ENCODE data around the gene ZNF106.

The ZNF106 gene

DNA sequence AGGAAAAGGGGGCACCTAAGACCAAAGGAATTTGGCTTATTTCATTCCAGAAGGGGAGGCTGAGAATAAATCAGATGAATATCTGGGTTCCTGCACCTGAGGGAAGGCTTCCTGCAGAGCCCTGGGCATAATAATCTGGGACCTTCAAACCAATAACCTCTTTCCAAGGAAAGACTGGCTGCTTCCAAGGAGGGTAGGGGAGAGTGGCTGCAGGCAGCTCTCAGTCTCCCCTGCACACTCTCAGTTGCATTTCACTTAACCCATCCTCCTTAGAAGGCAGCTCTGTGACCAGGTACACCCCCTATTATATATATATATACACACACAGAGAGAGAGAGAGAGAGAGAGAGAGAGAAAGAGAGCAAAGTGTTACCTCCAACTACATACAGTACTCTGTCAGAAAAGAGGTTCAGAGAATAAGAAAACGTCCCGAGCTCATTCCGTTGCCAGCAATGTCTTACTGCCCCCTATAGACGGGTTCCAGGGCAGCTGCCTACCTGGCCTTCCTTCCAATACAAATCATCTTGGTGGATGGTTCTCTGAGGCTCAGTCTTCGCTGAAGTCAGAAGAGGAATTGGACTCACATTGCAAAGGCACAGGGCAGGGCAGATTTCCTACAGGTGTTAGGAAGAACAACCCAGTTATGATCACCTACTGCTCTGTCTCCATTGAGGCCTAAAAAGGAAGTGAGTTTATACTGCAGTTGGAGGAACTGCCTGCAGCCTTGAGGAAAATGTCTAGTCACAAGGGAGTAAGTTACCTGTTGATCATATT lies 105.5 kb downstream of the ZNF106 start:
- peak; percentile 98 for ATAC-seq

DNA sequence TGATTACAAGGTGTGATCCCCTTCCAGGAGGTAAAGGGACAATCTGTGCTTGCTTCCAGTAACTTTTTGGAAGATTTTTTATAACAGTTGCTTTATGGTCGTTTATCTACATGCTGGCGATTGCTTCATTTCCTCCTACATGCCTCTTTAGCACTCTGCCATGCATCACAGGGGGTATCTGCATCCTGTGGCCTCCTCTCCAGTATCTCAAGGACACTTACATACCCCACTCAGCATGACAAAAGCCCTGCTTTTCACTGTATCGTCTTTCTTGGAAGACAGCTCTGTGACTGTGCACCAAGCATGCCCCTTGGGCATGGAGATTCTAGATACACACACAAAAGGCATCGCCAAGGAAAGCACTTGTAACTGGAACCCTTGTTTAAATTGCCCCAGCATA lies 106.3 kb downstream of the ZNF106 start:
- ATAC-seq = no peak
- TF ChIP-seq GLIS3 (CRISPR knock-in tag; IDR thresholded peaks at IDR 0.05) (no peak), ZC3H10 (CRISPR knock-in tag; IDR thresholded peaks at IDR 0.05) (no peak), ZFP3 (CRISPR knock-in tag; IDR thresholded peaks at IDR 0.05) (no peak), ZNF565 (CRISPR knock-in tag; conservative IDR thresholded peaks at IDR 0.05; ENCODE audit: low read depth) (no peak), ISL1 (CRISPR knock-in tag; IDR thresholded peaks at IDR 0.05) (no peak), CSDC2 (CRISPR knock-in tag; IDR thresholded peaks at IDR 0.05) (no peak), TOX (CRISPR knock-in tag; IDR thresholded peaks at IDR 0.05; ENCODE audit: borderline replicate concordance) (no peak), BACH2 (CRISPR knock-in tag; IDR thresholded peaks at IDR 0.05; ENCODE audit: borderline replicate concordance) (no peak), ARNTL (CRISPR knock-in tag; IDR thresholded peaks at IDR 0.05; ENCODE audit: borderline replicate concordance, low read depth) (no peak), SNAI2 (CRISPR knock-in tag; IDR thresholded peaks at IDR 0.05) (no peak), PPARA (CRISPR knock-in tag; IDR thresholded peaks at IDR 0.05; ENCODE audit: borderline replicate concordance) (no peak), ZFP30 (CRISPR knock-in tag; IDR thresholded peaks at IDR 0.05) (no peak), ESRRG (CRISPR knock-in tag; IDR thresholded peaks at IDR 0.05) (no peak)
- TF ChIP-seq, protein P1, sequence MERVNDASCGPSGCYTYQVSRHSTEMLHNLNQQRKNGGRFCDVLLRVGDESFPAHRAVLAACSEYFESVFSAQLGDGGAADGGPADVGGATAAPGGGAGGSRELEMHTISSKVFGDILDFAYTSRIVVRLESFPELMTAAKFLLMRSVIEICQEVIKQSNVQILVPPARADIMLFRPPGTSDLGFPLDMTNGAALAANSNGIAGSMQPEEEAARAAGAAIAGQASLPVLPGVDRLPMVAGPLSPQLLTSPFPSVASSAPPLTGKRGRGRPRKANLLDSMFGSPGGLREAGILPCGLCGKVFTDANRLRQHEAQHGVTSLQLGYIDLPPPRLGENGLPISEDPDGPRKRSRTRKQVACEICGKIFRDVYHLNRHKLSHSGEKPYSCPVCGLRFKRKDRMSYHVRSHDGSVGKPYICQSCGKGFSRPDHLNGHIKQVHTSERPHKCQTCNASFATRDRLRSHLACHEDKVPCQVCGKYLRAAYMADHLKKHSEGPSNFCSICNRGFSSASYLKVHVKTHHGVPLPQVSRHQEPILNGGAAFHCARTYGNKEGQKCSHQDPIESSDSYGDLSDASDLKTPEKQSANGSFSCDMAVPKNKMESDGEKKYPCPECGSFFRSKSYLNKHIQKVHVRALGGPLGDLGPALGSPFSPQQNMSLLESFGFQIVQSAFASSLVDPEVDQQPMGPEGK (CRISPR knock-in tag; IDR thresholded peaks at IDR 0.05; ENCODE audit: borderline replicate concordance) = no peak
- TF ChIP-seq, protein P2, sequence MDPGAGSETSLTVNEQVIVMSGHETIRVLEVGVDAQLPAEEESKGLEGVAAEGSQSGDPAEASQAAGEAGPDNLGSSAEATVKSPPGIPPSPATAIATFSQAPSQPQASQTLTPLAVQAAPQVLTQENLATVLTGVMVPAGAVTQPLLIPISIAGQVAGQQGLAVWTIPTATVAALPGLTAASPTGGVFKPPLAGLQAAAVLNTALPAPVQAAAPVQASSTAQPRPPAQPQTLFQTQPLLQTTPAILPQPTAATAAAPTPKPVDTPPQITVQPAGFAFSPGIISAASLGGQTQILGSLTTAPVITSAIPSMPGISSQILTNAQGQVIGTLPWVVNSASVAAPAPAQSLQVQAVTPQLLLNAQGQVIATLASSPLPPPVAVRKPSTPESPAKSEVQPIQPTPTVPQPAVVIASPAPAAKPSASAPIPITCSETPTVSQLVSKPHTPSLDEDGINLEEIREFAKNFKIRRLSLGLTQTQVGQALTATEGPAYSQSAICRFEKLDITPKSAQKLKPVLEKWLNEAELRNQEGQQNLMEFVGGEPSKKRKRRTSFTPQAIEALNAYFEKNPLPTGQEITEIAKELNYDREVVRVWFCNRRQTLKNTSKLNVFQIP (CRISPR knock-in tag; IDR thresholded peaks at IDR 0.05; ENCODE audit: borderline replicate concordance, low read depth) = no peak
- TF ChIP-seq, protein P3, sequence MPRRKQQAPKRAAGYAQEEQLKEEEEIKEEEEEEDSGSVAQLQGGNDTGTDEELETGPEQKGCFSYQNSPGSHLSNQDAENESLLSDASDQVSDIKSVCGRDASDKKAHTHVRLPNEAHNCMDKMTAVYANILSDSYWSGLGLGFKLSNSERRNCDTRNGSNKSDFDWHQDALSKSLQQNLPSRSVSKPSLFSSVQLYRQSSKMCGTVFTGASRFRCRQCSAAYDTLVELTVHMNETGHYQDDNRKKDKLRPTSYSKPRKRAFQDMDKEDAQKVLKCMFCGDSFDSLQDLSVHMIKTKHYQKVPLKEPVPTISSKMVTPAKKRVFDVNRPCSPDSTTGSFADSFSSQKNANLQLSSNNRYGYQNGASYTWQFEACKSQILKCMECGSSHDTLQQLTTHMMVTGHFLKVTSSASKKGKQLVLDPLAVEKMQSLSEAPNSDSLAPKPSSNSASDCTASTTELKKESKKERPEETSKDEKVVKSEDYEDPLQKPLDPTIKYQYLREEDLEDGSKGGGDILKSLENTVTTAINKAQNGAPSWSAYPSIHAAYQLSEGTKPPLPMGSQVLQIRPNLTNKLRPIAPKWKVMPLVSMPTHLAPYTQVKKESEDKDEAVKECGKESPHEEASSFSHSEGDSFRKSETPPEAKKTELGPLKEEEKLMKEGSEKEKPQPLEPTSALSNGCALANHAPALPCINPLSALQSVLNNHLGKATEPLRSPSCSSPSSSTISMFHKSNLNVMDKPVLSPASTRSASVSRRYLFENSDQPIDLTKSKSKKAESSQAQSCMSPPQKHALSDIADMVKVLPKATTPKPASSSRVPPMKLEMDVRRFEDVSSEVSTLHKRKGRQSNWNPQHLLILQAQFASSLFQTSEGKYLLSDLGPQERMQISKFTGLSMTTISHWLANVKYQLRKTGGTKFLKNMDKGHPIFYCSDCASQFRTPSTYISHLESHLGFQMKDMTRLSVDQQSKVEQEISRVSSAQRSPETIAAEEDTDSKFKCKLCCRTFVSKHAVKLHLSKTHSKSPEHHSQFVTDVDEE (CRISPR knock-in tag; IDR thresholded peaks at IDR 0.05) = no peak

More for the DNA sequence above, 105.5 kb downstream of the ZNF106 start:
- TF ChIP-seq TCF4 (CRISPR knock-in tag; IDR thresholded peaks at IDR 0.05; ENCODE audit: borderline replicate concordance) (no peak), PPARA (CRISPR knock-in tag; IDR thresholded peaks at IDR 0.05; ENCODE audit: borderline replicate concordance) (no peak), ESRRG (CRISPR knock-in tag; IDR thresholded peaks at IDR 0.05) (no peak), ZNF8 (CRISPR knock-in tag; IDR thresholded peaks at IDR 0.05) (no peak), CSDC2 (CRISPR knock-in tag; IDR thresholded peaks at IDR 0.05) (no peak)

DNA sequence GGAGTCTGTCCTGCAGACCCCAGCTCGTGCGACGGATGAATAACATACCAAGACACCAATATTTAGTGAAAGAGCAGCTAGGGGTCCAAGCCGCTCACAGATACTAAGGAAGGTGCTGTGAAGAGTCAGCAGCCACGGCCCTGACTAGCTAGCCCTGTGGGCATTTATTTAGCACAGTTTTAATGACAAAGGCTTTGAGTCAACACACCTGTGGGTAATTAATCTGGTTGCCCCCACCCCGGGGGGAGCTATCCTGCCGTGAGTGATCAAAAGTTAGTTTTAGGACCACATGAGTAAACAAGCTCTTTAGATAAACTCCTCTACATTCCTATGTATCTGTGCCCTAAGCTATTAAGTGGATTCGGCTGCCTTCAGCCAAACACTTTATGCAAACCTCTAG lies 112.9 kb downstream of the ZNF106 start:
- no peak for ATAC-seq
- no peak for TF ChIP-seq SNAI2 (CRISPR knock-in tag; IDR thresholded peaks at IDR 0.05)
- TF ChIP-seq RARB (CRISPR knock-in tag; IDR thresholded peaks at IDR 0.05) = no peak
- no peak for TF ChIP-seq ZNF8 (CRISPR knock-in tag; IDR thresholded peaks at IDR 0.05)
- TF ChIP-seq GLIS3 (CRISPR knock-in tag; IDR thresholded peaks at IDR 0.05) = no peak
- TF ChIP-seq, protein P3 (CRISPR knock-in tag; IDR thresholded peaks at IDR 0.05) = no peak
- TF ChIP-seq ISL1 (CRISPR knock-in tag; IDR thresholded peaks at IDR 0.05) = no peak
- TF ChIP-seq, protein P4, sequence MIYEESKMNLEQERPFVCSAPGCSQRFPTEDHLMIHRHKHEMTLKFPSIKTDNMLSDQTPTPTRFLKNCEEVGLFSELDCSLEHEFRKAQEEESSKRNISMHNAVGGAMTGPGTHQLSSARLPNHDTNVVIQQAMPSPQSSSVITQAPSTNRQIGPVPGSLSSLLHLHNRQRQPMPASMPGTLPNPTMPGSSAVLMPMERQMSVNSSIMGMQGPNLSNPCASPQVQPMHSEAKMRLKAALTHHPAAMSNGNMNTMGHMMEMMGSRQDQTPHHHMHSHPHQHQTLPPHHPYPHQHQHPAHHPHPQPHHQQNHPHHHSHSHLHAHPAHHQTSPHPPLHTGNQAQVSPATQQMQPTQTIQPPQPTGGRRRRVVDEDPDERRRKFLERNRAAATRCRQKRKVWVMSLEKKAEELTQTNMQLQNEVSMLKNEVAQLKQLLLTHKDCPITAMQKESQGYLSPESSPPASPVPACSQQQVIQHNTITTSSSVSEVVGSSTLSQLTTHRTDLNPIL (CRISPR knock-in tag; IDR thresholded peaks at IDR 0.05; ENCODE audit: low read depth) = no peak
